ENCODE measurements around the gene SEZ6L.

GRCh38 chr22:26170795-26171580 is 1.7 kb downstream of the SEZ6L start:
- TF ChIP-seq MAX (IDR thresholded peaks at IDR 0.05) = no peak
- TF ChIP-seq CEBPB (IDR thresholded peaks at IDR 0.05) = no peak
- TF ChIP-seq TEAD4 (IDR thresholded peaks at IDR 0.05) = no peak
- peak; percentile 17; the same call in 1 of the 2 replicates for TF ChIP-seq RAD21 (IDR thresholded peaks at IDR 0.05; ENCODE audit: low read depth)
- TF ChIP-seq FOXM1 (IDR thresholded peaks at IDR 0.05; ENCODE audit: borderline replicate concordance, low read depth) = no peak
- no peak for TF ChIP-seq USF1 (IDR thresholded peaks at IDR 0.05)
- TF ChIP-seq REST (IDR thresholded peaks at IDR 0.05; ENCODE audit: low read depth) = peak; percentile 90
